GM23248 (cell line): Measurements from ENCODE around the gene SCAMP2.

Source experiments
- EZH2 ChIP-seq: fragments of 200-600 bp; sonication (generic); IDR thresholded peaks from 2 replicates; pipeline ENCODE4 v1.6.1; 2018; ENCODE audit warnings: antibody characterized with exemption, mild to moderate bottlenecking; ENCODE audit not compliant: insufficient read depth, poor library complexity, severe bottlenecking
- EZH2phosphoT487 ChIP-seq: fragments of 200-600 bp; sonication (generic); IDR thresholded peaks from 2 replicates; pipeline ENCODE4 v1.6.1; 2018; ENCODE audit warnings: antibody characterized with exemption, moderate library complexity, mild to moderate bottlenecking, low read depth; ENCODE audit not compliant: insufficient read depth

GRCh38 chr15:74809242-74809641 lies 63.9 kb downstream of the SCAMP2 start:
- TF ChIP-seq EZH2, result no peak
- no peak for TF ChIP-seq EZH2phosphoT487
